GM12878 (cell line): Measurements from ENCODE around the gene SGIP1.

Experiments used
- CHD1 ChIP-seq: IDR thresholded peaks from 2 replicates; pipeline ENCODE4 v1.6.1; 2012; ENCODE audit warnings: low read depth, low read length, improper control_type of control experiment
- ESRRA ChIP-seq: IDR thresholded peaks from 2 replicates; pipeline ENCODE4 v1.6.1; 2012; ENCODE audit warnings: mild to moderate bottlenecking, low read length, improper control_type of control experiment
- IKZF1 ChIP-seq: fragments of 450-650 bp; conservative IDR thresholded peaks from 2 replicates; pipeline ENCODE4 v1.6.1; 2017; ENCODE audit warnings: antibody characterized with exemption, mild to moderate bottlenecking
- TCF12 ChIP-seq: IDR thresholded peaks from 2 replicates; pipeline ENCODE4 v1.6.1; 2011; ENCODE audit warnings: low read depth, mild to moderate bottlenecking, low read length
- TF ChIP-seq, protein P1 (sequence below), 3 experiments: IDR thresholded peaks in 2 of 3; conservative IDR thresholded peaks in 1 of 3; 2 replicates each; pipeline ENCODE4 v1.5.1; 2011; ENCODE audit warnings: low read depth in 3 of 3, low read length in 3 of 3, mild to moderate bottlenecking in 3 of 3, control low read depth in 2 of 3, moderate library complexity in 2 of 3, inconsistent platforms in 1 of 3, mixed read lengths in 1 of 3; ENCODE audit not compliant: control insufficient read depth in 2 of 3, insufficient read depth in 1 of 3; ENCODE audit errors: extremely low read depth in 1 of 3

DNA sequence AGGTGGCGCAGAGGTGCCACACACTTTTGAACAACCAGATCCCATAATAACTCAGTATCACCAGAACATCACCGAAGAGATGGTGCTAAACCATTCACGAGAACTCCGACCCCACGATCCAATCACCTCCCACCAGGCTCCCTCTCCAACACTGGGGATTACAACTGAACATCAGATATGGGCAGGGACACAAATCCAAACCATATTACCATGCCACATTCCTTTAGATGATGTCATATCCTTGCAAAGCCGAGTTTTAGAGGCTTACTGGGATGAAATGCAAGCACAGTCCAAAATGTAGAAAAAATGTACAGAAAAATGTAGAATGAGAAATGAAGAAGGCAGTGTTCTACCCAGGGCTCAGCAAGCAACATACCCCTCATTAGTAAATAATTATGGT is 64.7 kb downstream of the SGIP1 start:
- TF ChIP-seq CHD1 (no peak), IKZF1 (no peak), TCF12 (no peak), ESRRA (no peak)
- TF ChIP-seq, protein P1, sequence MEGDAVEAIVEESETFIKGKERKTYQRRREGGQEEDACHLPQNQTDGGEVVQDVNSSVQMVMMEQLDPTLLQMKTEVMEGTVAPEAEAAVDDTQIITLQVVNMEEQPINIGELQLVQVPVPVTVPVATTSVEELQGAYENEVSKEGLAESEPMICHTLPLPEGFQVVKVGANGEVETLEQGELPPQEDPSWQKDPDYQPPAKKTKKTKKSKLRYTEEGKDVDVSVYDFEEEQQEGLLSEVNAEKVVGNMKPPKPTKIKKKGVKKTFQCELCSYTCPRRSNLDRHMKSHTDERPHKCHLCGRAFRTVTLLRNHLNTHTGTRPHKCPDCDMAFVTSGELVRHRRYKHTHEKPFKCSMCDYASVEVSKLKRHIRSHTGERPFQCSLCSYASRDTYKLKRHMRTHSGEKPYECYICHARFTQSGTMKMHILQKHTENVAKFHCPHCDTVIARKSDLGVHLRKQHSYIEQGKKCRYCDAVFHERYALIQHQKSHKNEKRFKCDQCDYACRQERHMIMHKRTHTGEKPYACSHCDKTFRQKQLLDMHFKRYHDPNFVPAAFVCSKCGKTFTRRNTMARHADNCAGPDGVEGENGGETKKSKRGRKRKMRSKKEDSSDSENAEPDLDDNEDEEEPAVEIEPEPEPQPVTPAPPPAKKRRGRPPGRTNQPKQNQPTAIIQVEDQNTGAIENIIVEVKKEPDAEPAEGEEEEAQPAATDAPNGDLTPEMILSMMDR (IDR thresholded peaks at IDR 0.05 in 2 of 3, conservative IDR thresholded peaks at IDR 0.05 in 1 of 3; ENCODE audit: control insufficient read depth in 2 of 3, extremely low read depth in 1 of 3, insufficient read depth in 1 of 3, low read depth in 3 of 3, low read length in 3 of 3) = no peak
